HG02938 (cell line): Measurements from ENCODE around the gene MAP3K10.

Experiments used
- ATAC-seq: cut with Tn5 transposase; IDR thresholded peaks from one replicate; pipeline ENCODE4 v1.9.1; 2021; ENCODE audit warnings: mild to moderate bottlenecking, moderate library complexity; ENCODE audit not compliant: unreplicated experiment

The MAP3K10 gene

GRCh38 chr19:40232949-40233810 lies 42.0 kb downstream of the MAP3K10 start:
- ATAC-seq = no peak

GRCh38 chr19:40233811-40234389 lies 42.7 kb downstream of the MAP3K10 start:
- ATAC-seq = no peak

GRCh38 chr19:40234429-40235237 lies 43.4 kb downstream of the MAP3K10 start:
- no peak for ATAC-seq

GRCh38 chr19:40235238-40236025 lies 44.2 kb downstream of the MAP3K10 start:
- ATAC-seq = no peak

GRCh38 chr19:40236026-40236355 lies 44.8 kb downstream of the MAP3K10 start:
- ATAC-seq = no peak

- no peak for ATAC-seq
These were observed 45.1 kb downstream of the MAP3K10 start for GRCh38 chr19:40236366-40236765.

- ATAC-seq = no peak
These were observed 46.6 kb downstream of the MAP3K10 start for GRCh38 chr19:40237791-40238190.

GRCh38 chr19:40238775-40239174 lies 47.5 kb downstream of the MAP3K10 start:
- no peak for ATAC-seq

DNA sequence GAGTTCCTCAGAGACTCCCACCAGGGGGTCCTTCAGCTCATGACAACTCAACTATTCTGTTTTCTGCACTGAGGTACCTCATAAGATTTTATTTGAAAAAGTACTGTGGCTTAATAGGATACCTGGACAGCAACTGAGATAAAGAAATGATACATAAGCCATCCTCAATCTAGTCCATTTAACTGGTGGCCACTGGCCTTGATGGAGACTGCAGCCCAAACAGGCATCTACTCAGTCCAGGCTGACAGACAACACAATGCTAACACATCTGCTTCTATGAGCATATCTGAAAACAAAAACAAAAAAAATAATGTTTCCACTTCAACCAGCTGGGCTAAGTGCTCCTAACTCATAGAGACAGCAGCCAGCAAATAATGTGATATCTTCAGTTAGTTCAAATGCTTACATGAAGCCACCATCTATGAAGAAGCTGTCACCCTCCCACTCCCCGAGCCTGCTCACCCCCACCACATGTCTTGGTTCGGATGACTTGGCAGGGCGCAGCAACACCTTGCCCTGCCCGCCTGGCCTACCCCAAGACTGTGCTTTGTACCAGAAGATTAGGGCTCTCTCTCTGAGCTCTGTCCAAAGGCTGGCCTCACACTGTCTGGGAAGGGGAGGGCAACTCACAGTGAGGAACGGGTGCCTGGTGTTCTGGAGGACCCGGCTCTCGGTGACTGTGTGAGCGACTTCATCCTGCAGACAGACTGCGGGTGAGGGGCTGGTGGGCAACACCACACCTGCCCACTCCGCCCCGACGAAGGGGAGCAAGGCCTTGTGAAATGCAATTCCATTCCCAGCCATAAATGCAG lies 48.4 kb downstream of the MAP3K10 start:
- no peak for ATAC-seq

DNA sequence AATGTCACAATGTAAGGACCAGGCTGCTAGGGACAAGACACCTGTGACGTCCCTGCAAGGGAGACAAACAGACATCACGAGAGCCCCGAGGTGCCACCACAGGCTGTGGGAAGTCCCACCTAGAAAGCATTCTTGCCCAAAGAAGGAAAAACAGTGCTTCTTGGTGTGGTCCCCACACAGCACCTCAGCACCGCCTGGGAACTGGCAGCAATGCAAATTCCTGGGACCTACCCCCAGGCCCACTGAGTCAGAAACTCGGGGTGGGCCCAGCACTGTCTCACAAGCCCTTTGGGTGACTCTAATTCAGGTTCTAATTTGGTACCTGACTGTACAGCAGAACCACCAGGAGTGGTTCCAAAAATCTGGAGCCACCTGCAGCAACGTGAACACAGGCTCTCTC lies 49.1 kb downstream of the MAP3K10 start:
- ATAC-seq = no peak

DNA sequence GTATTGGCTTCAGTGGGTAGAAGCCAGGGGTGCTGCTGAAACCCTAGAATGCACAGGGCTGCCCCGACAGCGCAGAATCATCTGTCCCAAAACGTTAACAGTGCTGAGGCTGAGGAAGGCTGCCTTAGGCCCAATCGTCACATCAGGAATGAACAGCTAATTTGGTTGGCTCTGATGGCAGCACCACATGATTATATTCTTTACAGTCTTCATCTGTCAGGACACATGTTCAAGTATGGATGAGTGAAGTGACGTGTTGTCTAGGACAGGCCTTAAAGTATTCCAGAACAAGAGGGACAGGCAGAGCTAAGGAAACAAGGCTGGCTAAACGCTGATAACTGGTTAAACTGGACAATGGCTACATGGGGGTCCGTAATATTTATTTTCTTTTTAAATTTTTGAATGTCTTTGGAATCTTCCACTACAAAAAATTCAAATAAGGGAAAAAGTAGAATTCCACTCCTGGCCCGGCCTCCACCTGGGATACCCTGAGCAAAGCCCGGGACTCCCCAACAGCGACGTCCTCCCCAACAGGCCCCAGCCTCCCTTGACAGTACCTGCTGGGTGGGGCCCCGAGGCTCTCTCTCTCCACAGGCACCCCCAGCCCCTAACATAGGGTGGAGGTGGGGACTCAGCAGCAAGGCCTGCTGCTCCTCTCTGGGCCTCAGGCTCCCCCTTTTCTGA lies 50.0 kb downstream of the MAP3K10 start:
- no peak for ATAC-seq

- ATAC-seq = no peak
These were observed 50.7 kb downstream of the MAP3K10 start for GRCh38 chr19:40241809-40242384.

- ATAC-seq = no peak
These were observed 51.3 kb downstream of the MAP3K10 start for GRCh38 chr19:40242480-40242879.

DNA sequence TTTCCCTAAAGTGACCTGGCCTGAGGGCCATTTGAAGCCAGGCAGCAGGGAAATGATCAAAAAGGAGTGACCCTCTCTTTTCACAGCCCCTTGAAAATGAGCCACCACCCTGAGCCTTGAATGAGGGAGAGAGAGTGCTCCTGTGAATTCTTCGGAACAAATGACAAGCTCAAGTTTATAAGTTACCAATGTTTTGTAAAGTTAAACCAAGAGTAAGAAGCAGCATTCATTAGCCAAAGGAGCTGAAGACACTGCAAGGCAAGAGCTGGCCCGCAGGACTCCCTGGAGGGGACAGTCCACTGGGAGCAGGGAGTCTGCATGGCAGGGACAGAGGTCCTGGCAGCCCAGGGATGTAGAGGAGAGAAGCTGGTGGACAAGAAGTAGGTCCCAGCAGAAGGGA lies 52.0 kb downstream of the MAP3K10 start:
- no peak for ATAC-seq

GRCh38 chr19:40244579-40245317 lies 53.5 kb downstream of the MAP3K10 start:
- no peak for ATAC-seq

DNA sequence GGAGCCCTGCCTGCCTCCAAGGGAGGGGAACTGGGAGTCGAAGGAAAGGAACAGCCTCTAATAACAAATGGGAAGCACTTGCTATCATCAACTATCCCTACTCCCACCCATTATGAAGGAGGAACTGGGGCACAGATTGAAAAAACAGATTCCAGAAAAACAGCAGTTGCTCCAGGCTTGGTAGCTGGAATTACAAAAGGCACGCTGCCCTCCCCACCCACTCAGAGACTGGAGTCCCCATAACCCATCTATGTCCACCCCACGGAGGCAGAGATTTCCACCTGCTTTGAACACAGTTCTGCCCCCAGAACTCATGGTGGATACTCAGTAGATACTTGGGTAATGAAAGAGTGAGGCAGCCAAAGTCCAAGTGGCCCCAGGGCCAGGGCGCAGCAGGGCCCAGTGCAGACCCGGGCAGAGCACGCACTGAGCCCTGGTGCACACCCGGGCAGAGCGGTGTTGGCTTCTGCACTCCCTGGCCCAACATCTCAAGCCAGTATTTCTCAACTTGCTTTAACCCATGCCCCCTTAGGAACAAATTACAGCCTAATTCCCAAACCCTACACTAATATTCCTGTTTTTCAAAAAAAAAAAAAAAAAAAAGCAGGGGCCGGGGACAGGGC lies 54.4 kb downstream of the MAP3K10 start:
- no peak for ATAC-seq

DNA sequence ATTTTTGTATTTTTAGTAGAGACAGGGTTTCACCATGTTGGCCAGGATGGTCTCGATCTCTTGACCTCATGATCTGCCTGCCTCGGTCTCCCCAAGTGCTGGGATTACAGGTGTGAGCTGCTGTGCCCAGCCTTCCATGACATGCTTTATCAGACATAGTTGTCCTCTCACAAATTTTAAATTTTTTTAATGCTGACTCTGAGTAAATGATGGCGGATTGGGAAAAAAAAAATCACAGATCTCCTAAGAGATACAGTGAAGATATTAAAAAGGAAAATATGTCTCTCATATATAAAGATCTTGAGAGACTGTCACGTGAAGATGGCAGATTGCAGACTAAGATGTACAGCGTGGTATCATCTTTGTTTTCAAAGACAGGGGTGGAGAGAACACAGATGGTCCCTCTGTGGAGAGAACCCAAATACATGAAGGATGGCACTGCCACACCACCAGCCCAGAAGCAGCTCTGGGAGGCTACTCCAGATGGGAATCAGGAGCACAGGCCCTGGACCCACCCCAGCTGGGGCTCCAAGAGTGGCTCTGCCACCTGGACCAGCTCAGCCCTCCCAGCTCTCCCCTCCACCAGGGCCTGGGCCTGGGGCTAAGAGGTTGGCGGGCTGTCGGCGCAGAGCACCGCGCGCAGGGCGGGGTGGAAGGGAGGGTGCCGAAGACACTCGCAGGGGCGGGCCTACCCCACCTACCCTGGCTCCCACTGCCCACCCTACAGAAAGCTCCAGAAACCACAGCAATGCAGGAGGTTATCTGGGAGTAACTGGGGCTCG lies 55.3 kb downstream of the MAP3K10 start:
- no peak for ATAC-seq
